GM19099 (cell line): ENCODE results near the gene KIR3DL1.

ENCODE experiments used
- POLR2A ChIP-seq: IDR thresholded peaks from 3 replicates; pipeline ENCODE4 v1.6.1; 2011; ENCODE audit warnings: low read depth; ENCODE audit not compliant: insufficient read length; ENCODE audit errors: extremely low read depth

KIR3DL1 gene

GRCh38 chr19:54851353-54851752 is 35.1 kb downstream of the KIR3DL1 start:
- TF ChIP-seq POLR2A = no peak

DNA sequence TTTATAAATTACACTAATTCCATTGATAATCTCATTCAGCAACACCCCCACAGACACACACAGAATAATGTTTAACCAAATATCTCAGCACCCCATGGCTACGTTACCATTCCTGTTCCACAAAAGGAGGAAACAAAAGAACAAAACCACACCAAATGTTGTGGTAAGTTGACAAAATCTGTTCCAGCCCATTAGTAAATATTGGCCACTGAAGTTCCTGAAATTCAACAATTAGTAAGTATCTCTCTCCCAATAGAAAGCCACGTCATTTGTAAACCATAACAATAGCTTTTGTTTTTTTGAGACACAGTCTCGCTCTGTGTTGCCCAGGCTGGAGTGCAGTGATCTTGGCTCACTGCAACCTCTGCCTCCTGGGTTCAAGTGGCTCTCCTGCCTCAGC is 55.4 kb downstream of the KIR3DL1 start:
- no peak for TF ChIP-seq POLR2A

DNA sequence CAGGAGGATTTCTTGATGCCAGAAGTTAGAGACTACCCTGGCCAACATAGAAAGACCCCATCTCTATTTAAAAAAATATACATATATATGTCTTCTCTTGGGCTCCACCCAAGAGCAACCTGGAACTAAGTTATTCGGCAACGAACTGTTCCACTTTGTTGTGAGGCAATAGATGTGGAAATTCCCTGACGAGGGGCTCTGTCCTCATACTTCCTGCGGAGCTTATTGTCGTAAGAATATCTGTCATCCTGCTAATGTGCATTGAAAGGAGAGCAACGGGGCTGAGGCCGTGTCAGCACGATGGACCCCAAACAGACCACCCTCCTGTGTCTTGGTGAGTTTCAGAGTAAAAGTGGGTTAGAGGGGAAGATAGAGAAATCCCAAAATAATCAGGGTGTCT is 57.7 kb downstream of the KIR3DL1 start, which contains the start of gene FCAR:
FCAR (plus strand) TSS at position 246 of the 400 bp plus-strand sequence; CDS start at position 301, 55 bp downstream.
- TF ChIP-seq POLR2A = no peak

- TF ChIP-seq POLR2A = no peak
Observed at GRCh38 chr19:54875506-54875905, 59.2 kb downstream of the KIR3DL1 start.

GRCh38 chr19:54877471-54877870 is 61.2 kb downstream of the KIR3DL1 start:
- no peak for TF ChIP-seq POLR2A
